HepG2 (cell line): ENCODE results near the gene NRBP1. TPM values are rescaled to one million over a fixed set of nuclear protein-coding genes. Genes with fewer than 3 reads are reported as not detected.

ENCODE experiments used
- GFI1 ChIP-seq: sonication (generic); formaldehyde crosslinking; IDR thresholded peaks from 2 replicates; pipeline ENCODE4 v1.5.0; 2020; ENCODE audit warnings: missing genetic modification reagents, mild to moderate bottlenecking, borderline replicate concordance
- HNF4A ChIP-seq: sonication (generic); formaldehyde crosslinking; IDR thresholded peaks from 2 replicates; pipeline ENCODE4 v1.4.0; 2020; ENCODE audit warnings: missing genetic modification reagents
- HNRNPH1 ChIP-seq: fragments of 200-400 bp; formaldehyde crosslinking; optimal IDR thresholded peaks from 2 replicates; pipeline ENCODE3; 2017; ENCODE audit warnings: mild to moderate bottlenecking, low read depth, low read length
- JUND ChIP-seq: sonication (generic); formaldehyde crosslinking; IDR thresholded peaks from 2 replicates; pipeline ENCODE4 v1.8.0; 2022; ENCODE audit warnings: mild to moderate bottlenecking, missing genetic modification reagents
- RARA ChIP-seq: IDR thresholded peaks from 2 replicates; pipeline ENCODE4 v1.6.1; 2016; ENCODE audit warnings: missing genetic modification reagents, missing compliant biosample characterization
- SETDB1 ChIP-seq: sonication (generic); formaldehyde crosslinking; IDR thresholded peaks from 2 replicates; pipeline ENCODE4 v1.5.1; 2020; ENCODE audit warnings: missing genetic modification reagents, mild to moderate bottlenecking, borderline replicate concordance
- SNAI1 ChIP-seq: sonication (generic); formaldehyde crosslinking; IDR thresholded peaks from 2 replicates; pipeline ENCODE4 v1.5.0; 2020; ENCODE audit warnings: mild to moderate bottlenecking, missing genetic modification reagents, borderline replicate concordance
- U2AF2 ChIP-seq: fragments of 200-400 bp; formaldehyde crosslinking; IDR thresholded peaks from 2 replicates; pipeline ENCODE4 v1.6.1; 2017; ENCODE audit warnings: low read depth, mild to moderate bottlenecking, low read length
- ZNF121 ChIP-seq: sonication (generic); formaldehyde crosslinking; IDR thresholded peaks from 2 replicates; pipeline ENCODE4 v1.5.0; 2020; ENCODE audit warnings: mild to moderate bottlenecking, missing genetic modification reagents
- ZNF224 ChIP-seq: sonication (generic); formaldehyde crosslinking; IDR thresholded peaks from 2 replicates; pipeline ENCODE4 v1.5.0; 2020; ENCODE audit warnings: mild to moderate bottlenecking, missing genetic modification reagents
- ZNF263 ChIP-seq: sonication (generic); formaldehyde crosslinking; IDR thresholded peaks from 2 replicates; pipeline ENCODE4 v1.4.0; 2020; ENCODE audit warnings: missing genetic modification reagents
- ZNF577 ChIP-seq: sonication (generic); formaldehyde crosslinking; IDR thresholded peaks from 2 replicates; pipeline ENCODE4 v1.4.0; 2020; ENCODE audit warnings: mild to moderate bottlenecking, low read depth, missing genetic modification reagents, borderline replicate concordance
- polyA plus RNA-seq, 8 experiments: library from polyadenylated mRNA; depleted of rRNA in 3 of 8; stranded (reverse) in 7 of 8; unstranded in 1 of 8; fragments of >200 nt; fragmentation: Illumina TruSeq in 4 of 8; extraction: Trizol in 4 of 8; gene quantifications; 2 replicates each; pipeline versions ENCODE4 v1.2.1 to v1.2.3, GENCODE V29; 2011 to 2016; ENCODE audit warnings: low read depth in 4 of 8, missing spikeins in 1 of 8, mixed read lengths in 1 of 8; ENCODE audit not compliant: insufficient read depth in 1 of 8
- total RNA-seq, 5 experiments: library from RNA; depleted of rRNA; stranded (reverse); fragments of >200 nt; fragmentation: Illumina TruSeq; extraction: Trizol; gene quantifications; 2 replicates each; pipeline ENCODE4 v1.2.3, GENCODE V29; 2016; ENCODE audit warnings: low read depth in 1 of 5
- TF ChIP-seq, protein P1 (sequence below): sonication (generic); formaldehyde crosslinking; IDR thresholded peaks from 2 replicates; pipeline ENCODE4 v1.9.0; 2021; ENCODE audit warnings: mild to moderate bottlenecking, missing genetic modification reagents
- TF ChIP-seq, protein P2 (sequence below): sonication (generic); formaldehyde crosslinking; IDR thresholded peaks from 2 replicates; pipeline ENCODE4 v1.5.1; 2020; ENCODE audit warnings: mild to moderate bottlenecking, missing genetic modification reagents, borderline replicate concordance
- TF ChIP-seq, protein P3 (sequence below): sonication (generic); formaldehyde crosslinking; IDR thresholded peaks from 2 replicates; pipeline ENCODE4 v1.4.0; 2020; ENCODE audit warnings: missing genetic modification reagents

Gene NRBP1
- total and polyA plus RNA-seq, 2 of the 13 experiments (the other 11 are each of a cell fraction or from before 2014, with no cell fraction given), result 165 to 240 TPM

DNA sequence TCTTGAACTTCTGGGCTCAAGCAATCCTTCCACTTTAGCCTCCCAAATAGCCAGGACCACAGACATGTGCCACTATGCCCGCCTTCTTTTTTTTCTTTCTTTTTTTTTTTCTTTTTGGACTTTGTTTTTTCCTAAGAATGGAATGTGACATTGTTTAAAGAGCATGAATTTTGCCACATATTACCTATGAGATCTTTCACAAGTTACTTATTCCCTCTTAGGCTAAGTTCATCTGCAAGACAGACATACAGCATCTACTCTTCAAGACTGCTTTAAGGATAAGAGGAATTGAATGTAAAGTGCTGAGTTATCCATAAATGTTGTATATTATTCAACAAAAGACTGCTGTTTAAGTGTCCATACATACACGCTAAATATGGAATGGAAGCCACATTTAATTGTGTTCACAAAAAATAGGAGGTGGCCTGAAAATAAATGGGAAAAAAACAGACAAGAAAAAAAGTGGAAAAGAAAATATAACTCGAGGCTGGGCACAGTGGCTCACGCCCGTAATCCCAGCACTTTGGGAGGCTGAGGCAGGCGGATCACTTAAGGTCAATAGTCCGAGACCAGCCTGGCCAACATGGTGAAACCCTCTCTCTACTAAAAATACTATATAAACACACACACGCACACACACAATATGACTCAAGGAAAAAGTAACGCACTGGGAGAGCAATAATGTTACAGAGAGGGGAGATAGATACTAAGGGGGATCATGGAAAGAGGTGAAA lies 15.8 kb upstream of the NRBP1 start (continued):
- TF ChIP-seq, protein P1, sequence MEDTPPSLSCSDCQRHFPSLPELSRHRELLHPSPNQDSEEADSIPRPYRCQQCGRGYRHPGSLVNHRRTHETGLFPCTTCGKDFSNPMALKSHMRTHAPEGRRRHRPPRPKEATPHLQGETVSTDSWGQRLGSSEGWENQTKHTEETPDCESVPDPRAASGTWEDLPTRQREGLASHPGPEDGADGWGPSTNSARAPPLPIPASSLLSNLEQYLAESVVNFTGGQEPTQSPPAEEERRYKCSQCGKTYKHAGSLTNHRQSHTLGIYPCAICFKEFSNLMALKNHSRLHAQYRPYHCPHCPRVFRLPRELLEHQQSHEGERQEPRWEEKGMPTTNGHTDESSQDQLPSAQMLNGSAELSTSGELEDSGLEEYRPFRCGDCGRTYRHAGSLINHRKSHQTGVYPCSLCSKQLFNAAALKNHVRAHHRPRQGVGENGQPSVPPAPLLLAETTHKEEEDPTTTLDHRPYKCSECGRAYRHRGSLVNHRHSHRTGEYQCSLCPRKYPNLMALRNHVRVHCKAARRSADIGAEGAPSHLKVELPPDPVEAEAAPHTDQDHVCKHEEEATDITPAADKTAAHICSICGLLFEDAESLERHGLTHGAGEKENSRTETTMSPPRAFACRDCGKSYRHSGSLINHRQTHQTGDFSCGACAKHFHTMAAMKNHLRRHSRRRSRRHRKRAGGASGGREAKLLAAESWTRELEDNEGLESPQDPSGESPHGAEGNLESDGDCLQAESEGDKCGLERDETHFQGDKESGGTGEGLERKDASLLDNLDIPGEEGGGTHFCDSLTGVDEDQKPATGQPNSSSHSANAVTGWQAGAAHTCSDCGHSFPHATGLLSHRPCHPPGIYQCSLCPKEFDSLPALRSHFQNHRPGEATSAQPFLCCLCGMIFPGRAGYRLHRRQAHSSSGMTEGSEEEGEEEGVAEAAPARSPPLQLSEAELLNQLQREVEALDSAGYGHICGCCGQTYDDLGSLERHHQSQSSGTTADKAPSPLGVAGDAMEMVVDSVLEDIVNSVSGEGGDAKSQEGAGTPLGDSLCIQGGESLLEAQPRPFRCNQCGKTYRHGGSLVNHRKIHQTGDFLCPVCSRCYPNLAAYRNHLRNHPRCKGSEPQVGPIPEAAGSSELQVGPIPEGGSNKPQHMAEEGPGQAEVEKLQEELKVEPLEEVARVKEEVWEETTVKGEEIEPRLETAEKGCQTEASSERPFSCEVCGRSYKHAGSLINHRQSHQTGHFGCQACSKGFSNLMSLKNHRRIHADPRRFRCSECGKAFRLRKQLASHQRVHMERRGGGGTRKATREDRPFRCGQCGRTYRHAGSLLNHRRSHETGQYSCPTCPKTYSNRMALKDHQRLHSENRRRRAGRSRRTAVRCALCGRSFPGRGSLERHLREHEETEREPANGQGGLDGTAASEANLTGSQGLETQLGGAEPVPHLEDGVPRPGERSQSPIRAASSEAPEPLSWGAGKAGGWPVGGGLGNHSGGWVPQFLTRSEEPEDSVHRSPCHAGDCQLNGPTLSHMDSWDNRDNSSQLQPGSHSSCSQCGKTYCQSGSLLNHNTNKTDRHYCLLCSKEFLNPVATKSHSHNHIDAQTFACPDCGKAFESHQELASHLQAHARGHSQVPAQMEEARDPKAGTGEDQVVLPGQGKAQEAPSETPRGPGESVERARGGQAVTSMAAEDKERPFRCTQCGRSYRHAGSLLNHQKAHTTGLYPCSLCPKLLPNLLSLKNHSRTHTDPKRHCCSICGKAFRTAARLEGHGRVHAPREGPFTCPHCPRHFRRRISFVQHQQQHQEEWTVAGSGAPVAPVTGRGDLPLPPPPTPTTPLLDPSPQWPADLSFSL (CRISPR knock-in tag), result no peak
- no peak for TF ChIP-seq HNRNPH1
- no peak for TF ChIP-seq ZNF577 (CRISPR knock-in tag)
- no peak for TF ChIP-seq SNAI1
- TF ChIP-seq ZNF121 (CRISPR knock-in tag), result 0 out of 2 replicates have a peak, but pooled peaks have one; percentile 39
- no peak for TF ChIP-seq ZNF224
- no peak for TF ChIP-seq U2AF2
- TF ChIP-seq, protein P2, sequence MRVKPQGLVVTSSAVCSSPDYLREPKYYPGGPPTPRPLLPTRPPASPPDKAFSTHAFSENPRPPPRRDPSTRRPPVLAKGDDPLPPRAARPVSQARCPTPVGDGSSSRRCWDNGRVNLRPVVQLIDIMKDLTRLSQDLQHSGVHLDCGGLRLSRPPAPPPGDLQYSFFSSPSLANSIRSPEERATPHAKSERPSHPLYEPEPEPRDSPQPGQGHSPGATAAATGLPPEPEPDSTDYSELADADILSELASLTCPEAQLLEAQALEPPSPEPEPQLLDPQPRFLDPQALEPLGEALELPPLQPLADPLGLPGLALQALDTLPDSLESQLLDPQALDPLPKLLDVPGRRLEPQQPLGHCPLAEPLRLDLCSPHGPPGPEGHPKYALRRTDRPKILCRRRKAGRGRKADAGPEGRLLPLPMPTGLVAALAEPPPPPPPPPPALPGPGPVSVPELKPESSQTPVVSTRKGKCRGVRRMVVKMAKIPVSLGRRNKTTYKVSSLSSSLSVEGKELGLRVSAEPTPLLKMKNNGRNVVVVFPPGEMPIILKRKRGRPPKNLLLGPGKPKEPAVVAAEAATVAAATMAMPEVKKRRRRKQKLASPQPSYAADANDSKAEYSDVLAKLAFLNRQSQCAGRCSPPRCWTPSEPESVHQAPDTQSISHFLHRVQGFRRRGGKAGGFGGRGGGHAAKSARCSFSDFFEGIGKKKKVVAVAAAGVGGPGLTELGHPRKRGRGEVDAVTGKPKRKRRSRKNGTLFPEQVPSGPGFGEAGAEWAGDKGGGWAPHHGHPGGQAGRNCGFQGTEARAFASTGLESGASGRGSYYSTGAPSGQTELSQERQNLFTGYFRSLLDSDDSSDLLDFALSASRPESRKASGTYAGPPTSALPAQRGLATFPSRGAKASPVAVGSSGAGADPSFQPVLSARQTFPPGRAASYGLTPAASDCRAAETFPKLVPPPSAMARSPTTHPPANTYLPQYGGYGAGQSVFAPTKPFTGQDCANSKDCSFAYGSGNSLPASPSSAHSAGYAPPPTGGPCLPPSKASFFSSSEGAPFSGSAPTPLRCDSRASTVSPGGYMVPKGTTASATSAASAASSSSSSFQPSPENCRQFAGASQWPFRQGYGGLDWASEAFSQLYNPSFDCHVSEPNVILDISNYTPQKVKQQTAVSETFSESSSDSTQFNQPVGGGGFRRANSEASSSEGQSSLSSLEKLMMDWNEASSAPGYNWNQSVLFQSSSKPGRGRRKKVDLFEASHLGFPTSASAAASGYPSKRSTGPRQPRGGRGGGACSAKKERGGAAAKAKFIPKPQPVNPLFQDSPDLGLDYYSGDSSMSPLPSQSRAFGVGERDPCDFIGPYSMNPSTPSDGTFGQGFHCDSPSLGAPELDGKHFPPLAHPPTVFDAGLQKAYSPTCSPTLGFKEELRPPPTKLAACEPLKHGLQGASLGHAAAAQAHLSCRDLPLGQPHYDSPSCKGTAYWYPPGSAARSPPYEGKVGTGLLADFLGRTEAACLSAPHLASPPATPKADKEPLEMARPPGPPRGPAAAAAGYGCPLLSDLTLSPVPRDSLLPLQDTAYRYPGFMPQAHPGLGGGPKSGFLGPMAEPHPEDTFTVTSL (CRISPR knock-in tag), result peak; percentile 74; the same call in 1 of the 2 replicates
- TF ChIP-seq, protein P3, sequence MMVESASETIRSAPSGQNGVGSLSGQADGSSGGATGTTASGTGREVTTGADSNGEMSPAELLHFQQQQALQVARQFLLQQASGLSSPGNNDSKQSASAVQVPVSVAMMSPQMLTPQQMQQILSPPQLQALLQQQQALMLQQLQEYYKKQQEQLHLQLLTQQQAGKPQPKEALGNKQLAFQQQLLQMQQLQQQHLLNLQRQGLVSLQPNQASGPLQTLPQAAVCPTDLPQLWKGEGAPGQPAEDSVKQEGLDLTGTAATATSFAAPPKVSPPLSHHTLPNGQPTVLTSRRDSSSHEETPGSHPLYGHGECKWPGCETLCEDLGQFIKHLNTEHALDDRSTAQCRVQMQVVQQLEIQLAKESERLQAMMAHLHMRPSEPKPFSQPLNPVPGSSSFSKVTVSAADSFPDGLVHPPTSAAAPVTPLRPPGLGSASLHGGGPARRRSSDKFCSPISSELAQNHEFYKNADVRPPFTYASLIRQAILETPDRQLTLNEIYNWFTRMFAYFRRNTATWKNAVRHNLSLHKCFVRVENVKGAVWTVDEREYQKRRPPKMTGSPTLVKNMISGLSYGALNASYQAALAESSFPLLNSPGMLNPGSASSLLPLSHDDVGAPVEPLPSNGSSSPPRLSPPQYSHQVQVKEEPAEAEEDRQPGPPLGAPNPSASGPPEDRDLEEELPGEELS (CRISPR knock-in tag), result no peak
- TF ChIP-seq JUND (CRISPR knock-in tag), result no peak
- TF ChIP-seq ZNF263 (CRISPR knock-in tag), result no peak
- peak; percentile 25; the same call in 1 of the 2 replicates for TF ChIP-seq RARA
- TF ChIP-seq HNF4A (CRISPR knock-in tag), result peak; percentile 67; the same call in 1 of the 2 replicates
- no peak for TF ChIP-seq GFI1 (CRISPR knock-in tag)
- TF ChIP-seq SETDB1 (CRISPR knock-in tag), result no peak
